ENCODE results near the gene GTF2H1.
"Not testable (repeated sequence)": the region's sequence is repeated elsewhere in the genome, so short reads cannot be mapped to it uniquely, and the experiment has no call there.

GTF2H1 gene

DNA sequence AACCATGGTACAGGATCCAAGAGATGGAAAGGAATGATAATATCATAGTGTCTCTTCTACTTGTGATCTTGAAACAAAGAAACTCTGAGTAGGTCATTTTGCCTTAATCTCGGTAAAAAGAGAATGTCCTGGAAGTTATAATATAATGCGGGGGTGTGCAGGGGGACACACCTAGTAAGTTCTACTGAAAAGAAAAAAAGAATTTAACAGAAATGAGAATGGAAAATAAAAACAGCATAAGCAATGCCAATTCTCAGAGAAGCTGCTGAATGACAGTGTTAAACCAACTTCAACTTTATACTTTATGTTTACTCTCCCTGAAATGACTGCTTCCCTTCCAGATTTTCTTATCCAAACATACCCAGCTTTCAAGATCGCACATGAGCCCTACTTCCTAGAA lies 2.5 kb upstream of the GTF2H1 start:
- no peak for DNase-seq (ENCODE audit: low spot score)

GRCh38 chr11:18320617-18321016 lies 1.8 kb upstream of the GTF2H1 start:
- no peak for DNase-seq (ENCODE audit: low spot score)

DNA sequence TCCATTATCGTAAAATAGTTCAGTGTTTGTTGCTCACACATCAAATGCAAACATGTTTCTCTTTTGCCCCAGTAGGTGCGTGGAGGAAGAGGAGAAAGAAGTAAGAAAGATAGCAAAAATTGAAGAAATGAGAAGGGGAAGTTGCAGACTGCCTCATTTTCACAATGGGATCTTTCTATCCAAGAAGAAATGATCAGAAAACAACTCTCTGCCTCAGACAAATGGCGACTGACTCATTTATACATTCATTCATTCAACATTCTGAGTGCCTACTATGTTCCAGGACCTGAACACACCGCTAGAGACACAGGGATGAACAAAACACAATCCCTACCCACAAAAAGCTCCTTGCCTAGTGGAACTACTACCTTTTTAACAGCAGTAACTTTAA lies 794 bp upstream of the GTF2H1 start:
- no peak for DNase-seq (ENCODE audit: low spot score)

GRCh38 chr11:18322818-18323570 lies 627 bp downstream of the GTF2H1 start:
- peak; percentile 27 for DNase-seq (ENCODE audit: low spot score)

- DNase-seq (ENCODE audit: low spot score): not testable (repeated sequence)
Measured at GRCh38 chr11:18323881-18324280, 1.5 kb downstream of the GTF2H1 start.

DNA sequence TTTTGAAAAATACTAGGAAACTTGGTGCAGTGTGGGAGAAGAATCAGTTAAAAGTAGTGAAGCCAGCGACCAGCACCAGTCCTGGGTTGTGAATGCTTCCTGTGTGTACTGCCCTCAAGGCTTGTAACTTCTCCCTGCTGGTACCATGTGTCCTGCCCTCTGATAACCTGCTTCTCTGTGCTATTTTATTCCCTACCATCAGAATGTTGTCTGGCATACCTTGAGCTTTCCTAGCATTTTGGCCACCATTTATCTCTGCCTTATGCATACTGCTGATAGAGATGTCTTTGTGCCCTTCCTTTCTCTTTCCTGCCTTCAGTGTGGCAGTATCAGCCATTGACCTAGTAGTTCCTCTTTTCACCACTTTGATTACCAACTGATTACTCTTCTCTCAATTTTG lies 2.0 kb downstream of the GTF2H1 start:
- DNase-seq (ENCODE audit: low spot score): no peak

GRCh38 chr11:18329196-18329870 lies 7.0 kb downstream of the GTF2H1 start:
- peak; percentile 48 for DNase-seq (ENCODE audit: low spot score)

DNA sequence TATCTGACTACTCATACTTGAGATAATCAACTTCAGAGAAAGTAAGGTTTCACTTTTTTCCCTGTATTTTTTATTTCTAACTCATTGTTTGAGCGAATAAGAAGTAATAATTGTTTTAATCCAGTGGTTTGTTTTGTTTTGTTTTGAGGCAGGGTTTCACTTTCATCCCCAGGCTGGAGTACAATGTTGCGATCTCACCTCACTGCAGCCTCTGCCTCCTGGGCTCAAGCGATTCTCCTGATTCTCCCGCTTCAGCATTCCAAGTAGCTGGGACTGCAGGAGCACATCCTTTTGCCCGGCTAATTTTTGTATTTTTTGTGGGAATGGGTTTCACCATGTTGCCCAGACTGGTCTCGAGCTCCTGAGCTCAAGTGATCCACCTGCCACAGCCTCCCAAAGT lies 8.6 kb downstream of the GTF2H1 start:
- DNase-seq (ENCODE audit: low spot score): no peak

GRCh38 chr11:18332302-18332701 lies 9.9 kb downstream of the GTF2H1 start:
- peak; percentile 39 for DNase-seq (ENCODE audit: low spot score)

GRCh38 chr11:18332891-18333290 lies 10.5 kb downstream of the GTF2H1 start:
- DNase-seq (ENCODE audit: low spot score): no peak

- DNase-seq (ENCODE audit: low spot score): no peak
Measured at GRCh38 chr11:18347471-18348125, 25.2 kb downstream of the GTF2H1 start.

DNA sequence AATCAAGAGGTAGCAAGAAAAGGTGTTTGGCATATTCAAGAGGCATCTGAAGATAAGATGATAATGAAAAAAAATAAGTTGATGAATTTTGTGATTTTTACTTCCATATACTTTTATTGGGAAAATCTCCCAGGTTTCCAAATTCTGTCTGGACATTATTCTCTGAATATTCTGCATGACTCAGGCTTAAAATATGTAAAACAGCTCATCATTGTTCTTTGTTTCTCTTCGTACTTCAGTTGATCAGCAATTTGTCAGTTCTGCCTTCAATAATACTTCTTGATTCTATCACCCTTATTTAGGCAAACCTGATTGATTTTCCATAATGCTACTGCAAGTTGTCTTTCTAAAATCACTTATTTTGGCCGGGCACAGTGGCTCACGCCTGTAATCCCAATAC lies 30.2 kb downstream of the GTF2H1 start:
- peak; percentile 32 for DNase-seq (ENCODE audit: low spot score)

DNA sequence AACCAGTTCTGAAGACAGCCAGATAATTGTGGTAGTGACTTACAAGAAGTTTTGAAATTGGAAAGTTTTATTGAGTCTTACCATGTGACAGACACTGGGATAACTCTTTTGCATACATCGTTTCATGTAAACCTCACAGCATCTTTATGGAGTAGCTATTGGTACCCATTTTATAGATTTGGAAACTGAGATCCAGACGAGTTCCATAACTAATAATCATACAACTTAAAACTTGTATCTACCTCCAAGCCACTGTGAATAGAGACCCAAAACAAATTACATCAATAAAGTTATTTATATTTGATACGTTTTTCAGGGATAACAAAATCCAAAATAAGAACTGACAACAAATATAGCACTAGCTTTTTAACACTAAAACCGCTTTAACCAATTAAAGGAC lies 36.3 kb downstream of the GTF2H1 start:
- no peak for DNase-seq (ENCODE audit: low spot score)

GRCh38 chr11:18361154-18361553 lies 38.8 kb downstream of the GTF2H1 start:
- no peak for DNase-seq (ENCODE audit: low spot score)

- DNase-seq (ENCODE audit: low spot score): no peak
Measured at GRCh38 chr11:18364495-18365073, 42.2 kb downstream of the GTF2H1 start.

GRCh38 chr11:18365741-18366140 lies 43.4 kb downstream of the GTF2H1 start:
- no peak for DNase-seq (ENCODE audit: low spot score)

DNA sequence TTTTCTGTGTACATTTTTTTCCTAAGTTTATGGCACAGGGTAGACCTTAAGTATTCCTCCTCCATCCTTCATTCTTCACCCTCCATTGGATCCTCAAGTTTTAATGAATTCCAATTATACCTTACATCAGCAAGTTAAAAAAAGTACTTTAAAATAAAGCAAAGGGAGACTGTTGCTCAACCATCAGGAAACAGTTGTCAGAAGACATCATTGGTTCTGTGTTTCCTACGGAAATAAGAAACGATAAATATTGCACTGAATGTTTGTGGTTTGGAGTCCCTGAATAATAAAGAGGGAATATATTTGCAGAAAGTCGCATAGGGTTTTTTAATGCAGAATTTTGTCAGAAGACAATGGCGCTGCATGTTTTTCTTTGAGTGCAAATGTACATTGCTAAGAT lies 43.9 kb downstream of the GTF2H1 start:
- DNase-seq (ENCODE audit: low spot score): no peak

DNA sequence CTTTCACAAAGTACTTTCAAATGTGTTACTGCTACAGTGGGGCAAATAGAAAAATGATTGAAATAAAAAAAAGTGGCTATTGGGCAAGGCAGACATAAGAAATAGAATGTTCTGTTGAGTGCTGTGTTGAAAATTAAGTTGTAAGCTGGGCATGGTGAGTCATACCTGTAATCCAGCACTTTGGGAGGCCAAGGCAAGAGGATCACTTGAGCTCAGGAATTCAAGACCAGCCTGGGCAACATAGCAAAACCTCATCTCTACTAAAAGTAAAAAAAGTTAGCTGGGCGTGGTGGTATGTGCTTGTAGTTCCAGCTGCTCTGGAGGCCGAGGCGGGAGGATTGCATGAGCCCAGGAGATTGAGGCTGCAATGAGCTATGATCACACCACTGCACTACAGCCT lies 45.1 kb downstream of the GTF2H1 start:
- DNase-seq (ENCODE audit: low spot score): peak; percentile 17

GRCh38 chr11:18368221-18368620 lies 45.9 kb downstream of the GTF2H1 start:
- DNase-seq (ENCODE audit: low spot score): peak; percentile 50

DNA sequence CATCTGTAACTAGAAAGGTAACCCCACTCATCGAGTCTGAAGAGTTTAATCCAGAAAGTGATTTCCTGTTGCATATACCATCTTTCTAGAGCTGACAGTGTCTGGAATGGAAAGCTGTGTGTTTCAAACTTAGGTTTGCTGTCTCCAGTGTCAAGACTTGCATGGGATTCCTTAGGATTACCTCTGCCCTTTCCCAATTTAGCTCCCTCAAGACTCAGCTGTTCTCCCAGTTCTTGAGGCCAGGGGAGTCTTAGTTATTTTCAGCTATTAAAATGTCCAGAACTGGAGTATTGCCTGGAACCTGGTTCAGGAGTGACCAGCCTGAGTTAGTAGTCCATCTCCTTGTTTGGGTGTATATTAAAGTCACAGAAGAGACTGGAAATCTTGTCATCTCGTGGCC lies 47.0 kb downstream of the GTF2H1 start:
- no peak for DNase-seq (ENCODE audit: low spot score)

DNA sequence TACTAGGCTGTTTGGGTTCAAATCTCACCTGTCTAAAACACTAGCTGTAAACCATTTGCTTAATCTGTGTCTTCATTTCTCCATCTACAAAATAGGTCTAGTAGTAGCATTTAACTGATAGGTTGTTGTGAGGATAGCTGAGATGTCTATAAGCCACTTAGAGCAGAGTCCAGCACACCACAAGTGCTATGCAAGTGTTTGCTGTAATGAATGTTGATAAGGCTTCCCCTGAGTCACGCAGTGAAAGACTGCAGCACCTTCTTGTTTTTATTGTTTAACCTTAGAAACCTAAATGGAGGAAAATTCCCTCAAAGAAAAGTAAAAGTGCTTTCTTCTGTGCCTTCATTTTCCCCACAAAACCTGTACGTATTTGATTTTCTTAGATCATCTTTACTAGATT lies 48.9 kb downstream of the GTF2H1 start:
- DNase-seq (ENCODE audit: low spot score): no peak

- DNase-seq (ENCODE audit: low spot score): no peak
Measured at GRCh38 chr11:18372201-18372600, 49.8 kb downstream of the GTF2H1 start.

DNA sequence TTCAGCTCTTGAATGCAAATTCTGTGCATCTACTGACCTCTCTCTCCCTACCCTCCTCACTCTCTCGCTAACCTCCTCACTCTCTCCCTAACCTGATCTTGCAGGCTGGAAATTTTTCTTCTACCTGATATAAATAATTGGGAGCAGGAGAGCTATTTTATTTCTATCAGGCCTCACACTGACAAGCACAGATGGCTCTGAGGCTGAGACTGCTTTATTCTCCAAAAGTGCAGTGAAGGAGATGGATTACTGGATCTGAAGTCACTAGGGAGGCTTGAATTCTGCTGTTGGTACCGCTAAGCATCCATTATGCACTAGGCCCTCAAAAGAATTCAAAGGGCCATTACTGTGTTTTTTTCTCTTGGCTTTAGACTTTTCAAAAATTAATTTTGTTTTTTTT lies 52.6 kb downstream of the GTF2H1 start:
- no peak for DNase-seq (ENCODE audit: low spot score)

All from kidney tubule cell (primary cell).